Measurements from ENCODE around the gene FHIT.

The FHIT gene

DNA sequence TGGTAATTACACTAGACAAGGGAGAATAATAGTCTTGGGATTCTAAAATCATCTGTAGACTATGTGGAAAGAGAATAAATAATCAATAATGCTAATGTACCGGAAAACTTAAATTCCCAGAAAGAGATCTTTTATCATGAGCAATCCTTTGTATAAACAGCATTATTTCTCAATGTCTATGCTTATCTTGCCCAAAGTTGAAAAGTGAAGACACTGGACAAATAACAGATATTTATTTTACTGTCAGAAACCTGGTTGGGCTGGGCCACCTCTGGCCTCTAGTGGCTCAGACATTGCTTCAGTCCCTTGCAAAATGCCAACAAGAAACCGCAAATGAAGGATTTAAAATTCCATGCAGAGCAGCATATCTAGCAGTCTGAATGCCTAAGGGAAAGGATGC, 409.9 kb downstream of the FHIT start:
- DNase-seq (ENCODE audit: low read depth), result no peak

DNA sequence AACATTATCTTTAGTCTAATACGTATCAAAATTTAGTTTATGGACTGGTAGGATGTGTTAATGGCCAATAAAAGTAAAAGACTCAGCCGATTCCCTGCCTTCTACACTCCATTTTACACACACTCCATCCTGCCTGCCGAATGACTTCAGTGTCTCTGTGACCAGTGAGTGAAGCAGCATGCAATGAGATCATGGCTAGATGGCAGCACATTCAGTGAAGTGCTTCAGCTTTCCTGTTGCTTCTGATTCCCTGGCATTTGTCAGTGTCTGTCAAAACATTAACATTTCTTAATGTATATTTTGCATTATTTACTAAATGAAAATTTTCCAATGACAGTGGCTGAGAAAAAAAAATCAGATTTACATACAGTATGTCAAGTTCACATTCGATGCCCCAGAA, 412.0 kb downstream of the FHIT start:
- DNase-seq (ENCODE audit: low read depth), result no peak

DNA sequence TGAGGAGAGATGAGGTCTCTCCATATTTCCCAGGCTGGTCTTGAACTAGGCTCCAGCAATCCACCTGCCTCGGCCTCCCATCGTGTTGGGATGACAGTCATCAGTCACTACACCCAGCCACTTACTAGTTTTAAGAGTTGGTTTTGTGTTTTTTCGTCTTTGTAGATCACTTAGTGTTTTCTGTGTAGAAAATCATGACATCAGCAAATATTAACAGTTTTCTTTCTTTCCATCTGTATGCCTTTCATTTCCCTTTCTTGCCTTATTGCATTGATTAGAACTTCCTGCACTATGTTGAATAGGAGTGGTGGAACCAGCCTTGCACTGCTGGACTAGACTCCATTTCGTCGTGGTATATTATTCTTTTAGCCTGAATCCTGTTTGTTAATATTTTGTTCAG, 415.5 kb downstream of the FHIT start:
- DNase-seq (ENCODE audit: low read depth), result no peak

DNA sequence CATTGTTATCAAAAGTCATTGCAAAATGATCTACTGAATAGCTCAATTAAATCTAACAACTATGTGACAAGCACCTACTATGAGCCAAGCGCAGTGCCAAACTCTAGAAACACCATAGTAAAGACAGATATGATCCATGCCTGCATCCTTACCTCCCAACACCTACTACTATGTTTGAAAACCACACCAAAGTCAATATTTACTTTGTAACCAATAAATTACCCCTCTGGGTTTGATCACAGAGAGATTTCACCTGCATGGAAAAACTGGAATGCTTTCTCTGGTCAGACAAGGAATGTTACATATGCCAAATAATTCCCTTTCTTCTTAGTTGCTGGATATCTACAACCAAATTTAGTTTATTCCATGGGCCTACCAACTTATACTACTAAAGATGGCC, 422.2 kb downstream of the FHIT start:
- no peak for DNase-seq (ENCODE audit: low read depth)

DNA sequence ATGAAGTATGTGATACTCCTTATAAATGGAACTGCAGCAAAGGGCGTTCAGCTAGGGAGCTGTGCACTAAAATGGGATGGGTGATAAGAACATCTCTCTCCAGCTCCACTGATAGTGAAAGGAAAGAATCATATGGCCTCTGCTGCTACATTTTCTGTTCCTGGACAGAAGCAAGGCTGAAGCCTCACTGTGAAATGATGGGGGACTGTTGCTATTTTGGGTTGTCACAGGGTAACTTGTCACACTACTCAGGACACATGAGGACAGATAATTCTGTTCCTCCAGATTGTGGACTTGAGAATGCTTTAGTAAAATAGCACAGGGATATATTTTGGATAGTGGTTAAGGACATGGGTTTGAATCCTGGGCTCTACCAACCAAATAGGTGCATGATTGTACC, 423.6 kb downstream of the FHIT start:
- DNase-seq (ENCODE audit: low read depth), result no peak

DNA sequence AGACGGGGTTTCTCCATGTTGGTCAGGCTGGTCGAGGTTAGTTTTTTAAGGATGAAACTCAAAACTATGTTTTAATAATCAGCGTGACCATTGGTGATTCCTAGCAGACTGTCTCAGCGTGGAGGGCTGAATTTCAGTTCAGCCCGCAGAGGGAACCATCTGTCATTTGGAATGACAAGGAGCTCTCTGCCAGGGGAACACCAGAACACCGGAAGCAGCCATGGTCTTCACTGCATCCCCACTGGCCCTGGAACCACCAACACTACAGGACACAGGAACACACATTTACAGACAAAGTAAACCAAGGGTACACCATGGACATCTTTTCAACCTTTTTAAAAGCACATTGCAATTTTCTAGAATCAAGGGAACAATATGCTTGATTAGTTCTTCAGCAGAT, 424.7 kb downstream of the FHIT start:
- no peak for DNase-seq (ENCODE audit: low read depth)

DNA sequence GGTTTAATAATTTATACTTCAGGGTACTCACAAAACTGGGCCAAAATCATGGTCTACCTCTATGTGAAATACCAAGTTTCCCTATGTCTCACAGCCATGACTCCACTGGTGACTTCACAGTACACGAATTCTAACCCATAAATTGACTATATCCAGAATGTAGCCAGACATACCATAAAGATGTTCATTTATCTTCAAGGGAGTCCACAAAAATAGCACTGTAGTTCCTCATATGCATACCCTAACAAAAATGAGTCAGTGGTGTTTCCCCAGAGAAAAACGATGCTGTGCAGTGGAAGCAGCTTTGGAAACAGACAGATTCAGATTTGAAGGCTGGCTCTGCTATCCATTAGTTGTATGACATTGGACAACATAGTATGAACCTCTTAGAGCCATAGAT, 438.8 kb downstream of the FHIT start:
- no peak for DNase-seq (ENCODE audit: low read depth)

DNA sequence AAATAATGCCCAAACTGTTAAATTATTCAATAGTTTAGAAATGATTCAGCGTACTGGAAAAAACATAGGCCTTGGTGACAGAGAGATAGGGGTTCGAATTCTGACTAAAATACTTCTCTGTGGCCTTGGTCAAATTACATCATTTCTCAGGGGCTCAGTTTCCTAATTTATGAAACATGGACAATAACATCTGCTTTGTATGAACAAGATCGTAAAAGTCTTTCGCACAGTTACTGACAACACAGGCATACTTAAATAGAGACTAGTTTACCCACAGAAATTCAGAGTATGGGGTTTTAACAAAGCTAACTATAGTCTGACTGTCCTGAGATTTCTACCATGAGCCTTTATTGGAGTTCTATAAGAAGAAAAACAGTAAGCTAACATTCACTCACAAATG, 440.4 kb downstream of the FHIT start:
- no peak for DNase-seq (ENCODE audit: low read depth)

DNA sequence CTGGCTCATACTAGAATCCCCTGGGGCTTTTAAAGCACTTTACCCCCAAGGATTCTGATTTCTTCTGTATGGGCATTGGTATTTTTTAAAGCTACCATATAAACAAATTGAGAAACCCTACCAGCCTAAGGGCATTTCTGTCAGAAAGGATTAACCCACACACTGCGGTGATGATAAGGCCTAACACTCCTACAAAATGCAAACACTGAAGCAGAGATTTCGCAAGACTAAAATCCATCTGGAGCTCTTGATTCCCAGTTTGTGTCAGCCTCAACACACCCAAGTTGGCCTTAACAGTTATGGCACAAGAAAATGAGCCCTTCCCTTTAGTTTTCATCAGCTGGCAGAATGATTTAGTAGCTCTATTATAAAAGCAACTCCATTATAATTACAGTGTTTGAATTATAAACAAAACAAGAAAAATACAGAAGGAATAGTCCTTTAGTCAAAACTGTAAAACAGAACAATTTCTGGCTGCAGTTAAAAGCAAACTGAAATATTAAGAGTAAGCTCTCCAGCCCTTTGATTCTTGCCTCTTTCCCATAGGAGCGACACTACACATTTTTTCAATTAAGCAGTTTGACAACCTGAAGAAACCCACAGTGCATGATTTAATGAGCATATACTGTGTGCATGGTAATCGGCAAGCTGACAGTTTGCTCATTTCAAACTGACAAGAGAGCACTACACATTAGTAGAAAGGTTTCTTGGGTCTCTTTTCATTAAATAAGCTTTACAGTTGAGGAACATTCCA, 441.2 kb downstream of the FHIT start:
- DNase-seq (ENCODE audit: low read depth), result no peak

DNA sequence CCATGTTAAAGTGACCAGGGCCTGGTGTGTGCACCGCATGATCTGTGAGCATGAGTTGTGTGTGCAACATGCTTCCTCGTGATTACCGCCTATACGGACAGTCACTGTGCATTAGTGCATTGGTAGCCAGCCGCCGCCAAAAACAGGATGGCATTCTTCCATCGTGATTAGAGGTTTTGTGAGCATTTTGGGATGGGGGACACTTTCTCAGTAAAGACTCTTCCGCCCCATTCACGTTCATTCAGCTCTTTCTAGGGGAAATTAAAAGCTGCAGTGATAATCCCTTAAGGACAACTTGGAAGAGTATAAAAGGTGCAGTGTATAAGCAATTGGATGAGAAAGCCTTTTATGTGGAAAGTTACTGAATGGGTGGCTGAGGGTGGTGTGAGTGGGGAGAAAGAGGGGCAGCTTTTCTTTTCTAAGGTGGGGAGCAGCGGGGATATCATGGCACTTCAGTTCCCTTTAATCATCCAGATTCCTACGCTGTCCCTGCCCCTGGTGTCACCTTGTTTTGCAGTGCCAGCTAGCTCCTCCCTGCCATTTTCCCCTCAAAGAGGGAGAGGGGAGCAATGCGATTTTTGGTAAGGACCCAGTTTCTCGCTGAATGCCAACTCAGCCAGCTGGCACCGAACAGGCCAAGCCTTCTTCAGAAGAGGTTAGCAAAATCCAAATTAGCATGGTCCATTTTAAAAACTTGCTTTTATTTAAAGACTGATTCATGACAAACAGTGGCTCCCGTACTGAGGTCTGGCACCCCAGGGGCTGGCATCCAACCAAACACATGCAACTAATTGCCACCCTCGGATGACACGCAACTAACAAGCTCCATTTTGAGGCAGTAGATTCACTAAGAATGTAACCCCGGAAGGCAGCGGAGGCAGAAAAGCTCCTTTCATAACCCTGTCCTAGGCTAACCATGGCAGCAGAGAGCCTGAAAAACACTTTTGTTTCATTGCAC, 447.8 kb downstream of the FHIT start:
- no peak for DNase-seq (ENCODE audit: low read depth)

DNA sequence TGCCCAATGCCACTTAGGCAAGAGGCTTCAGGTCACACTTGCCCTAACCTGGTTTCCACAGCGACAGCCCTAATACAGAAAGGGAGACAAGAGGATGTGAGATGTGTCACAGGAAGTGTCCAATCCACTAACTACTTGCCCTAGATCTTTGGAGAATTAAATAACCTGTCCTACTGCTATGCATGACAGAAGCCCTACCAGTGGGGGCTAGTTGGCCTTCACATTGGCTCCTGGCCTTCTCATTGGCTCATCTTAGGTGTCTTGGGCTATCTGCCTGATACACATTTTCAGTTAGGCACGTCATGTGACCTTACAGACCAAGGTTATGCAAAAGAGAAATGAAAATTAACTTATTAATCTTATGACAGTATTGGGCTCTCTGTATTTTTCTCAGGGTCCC, 449.9 kb downstream of the FHIT start:
- DNase-seq (ENCODE audit: low read depth), result no peak

DNA sequence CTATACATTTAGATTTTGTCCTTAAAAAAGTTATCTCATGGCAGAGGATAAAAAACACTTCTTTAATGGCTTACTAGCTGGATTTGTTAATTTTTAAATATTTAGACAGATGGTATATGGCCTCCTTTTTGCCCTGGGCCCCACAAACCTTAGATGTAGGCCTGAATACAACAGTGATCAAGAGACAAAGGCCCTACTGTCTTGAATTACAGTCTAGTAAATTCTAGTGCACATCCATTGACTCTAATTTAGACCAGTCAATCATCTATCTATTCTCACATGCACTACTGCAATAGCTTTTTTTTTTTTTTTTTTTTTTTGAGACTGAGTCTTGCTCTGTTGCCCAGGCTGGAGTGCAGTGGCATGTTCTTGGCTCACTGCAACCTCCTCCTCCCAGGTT, 452.8 kb downstream of the FHIT start:
- DNase-seq (ENCODE audit: low read depth), result no peak

DNA sequence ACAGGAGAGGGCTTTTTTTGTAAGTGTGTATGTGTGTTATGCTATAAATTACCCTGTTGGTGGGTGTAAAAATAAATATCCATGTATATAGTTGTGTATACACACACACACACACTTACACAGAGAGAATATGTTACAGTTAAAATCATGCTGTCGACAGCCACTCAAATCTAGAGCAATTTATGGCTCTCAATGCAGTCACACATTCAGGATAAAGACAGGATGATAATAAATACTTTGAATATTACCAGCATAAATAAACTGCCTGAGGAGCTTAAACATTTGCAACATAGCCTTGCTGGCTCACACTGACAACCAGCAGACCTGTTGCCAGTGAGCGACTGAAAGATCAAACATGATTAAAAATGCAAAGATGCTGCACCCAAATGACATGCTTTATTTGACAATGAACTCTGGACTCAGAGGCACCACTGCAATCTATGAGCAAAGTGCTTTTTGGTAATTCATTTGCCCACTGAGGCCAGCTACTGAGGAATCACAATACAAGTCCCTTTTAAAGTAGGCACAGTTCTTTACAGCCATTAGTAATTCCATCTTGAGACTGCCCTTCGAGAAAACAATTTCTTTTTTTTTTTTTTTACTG, 458.9 kb downstream of the FHIT start:
- DNase-seq (ENCODE audit: low read depth), result no peak

DNA sequence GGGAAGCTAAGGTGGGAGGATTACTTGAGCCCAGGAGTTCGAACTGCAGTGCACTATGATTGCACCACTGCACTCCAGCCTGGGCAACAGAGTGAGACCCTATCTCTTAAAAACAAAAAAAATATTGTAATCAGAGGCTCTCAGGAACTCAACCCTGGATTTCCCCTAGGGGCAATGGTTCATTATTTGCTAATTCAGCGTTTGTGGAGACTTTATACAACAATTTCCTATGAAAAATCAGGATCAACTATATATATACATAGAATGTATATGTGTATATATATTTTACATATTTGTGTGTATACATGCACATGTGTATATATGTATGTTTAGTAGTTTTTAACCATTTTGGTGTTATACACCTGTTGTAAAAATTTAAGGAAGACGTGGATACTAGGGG, 463.1 kb downstream of the FHIT start:
- no peak for DNase-seq (ENCODE audit: low read depth)

DNA sequence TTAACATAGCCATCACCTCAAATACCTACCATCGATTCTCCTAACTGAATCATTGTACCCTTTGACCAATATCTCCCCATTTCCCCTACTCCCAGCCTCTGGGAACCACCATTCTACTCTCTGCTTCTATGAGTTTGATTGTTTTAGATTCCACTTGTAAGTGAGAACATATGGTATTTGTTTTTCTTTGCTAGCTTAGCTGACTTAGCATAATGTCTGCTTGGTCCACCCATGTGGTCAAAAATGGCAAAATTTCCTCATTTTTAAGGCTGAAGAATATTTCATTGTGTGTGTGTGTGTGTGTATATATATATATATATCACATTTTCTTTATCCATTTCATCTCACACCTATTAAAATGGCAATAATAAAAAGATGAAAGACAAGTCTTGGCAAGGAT, 469.3 kb downstream of the FHIT start:
- no peak for DNase-seq (ENCODE audit: low read depth)

DNA sequence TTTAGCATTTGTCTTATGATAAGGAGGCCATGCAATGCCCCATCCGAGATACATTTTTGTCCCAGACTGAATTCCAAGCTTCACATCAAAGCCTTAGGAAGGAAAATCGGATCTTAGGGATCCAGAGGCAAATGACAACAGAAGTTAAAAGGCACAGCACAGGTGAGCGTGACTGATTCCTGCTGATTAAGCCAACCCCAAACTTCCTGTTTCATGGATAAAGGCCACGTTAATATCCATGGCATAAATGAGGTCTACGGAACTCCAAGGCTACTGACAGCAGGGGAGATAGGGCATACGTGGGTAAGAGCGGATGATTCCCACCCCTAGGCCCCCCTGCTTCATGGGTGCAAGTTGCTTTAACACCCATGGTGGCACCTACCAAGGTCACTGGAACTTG, 471.6 kb downstream of the FHIT start:
- DNase-seq (ENCODE audit: low read depth), result no peak

DNA sequence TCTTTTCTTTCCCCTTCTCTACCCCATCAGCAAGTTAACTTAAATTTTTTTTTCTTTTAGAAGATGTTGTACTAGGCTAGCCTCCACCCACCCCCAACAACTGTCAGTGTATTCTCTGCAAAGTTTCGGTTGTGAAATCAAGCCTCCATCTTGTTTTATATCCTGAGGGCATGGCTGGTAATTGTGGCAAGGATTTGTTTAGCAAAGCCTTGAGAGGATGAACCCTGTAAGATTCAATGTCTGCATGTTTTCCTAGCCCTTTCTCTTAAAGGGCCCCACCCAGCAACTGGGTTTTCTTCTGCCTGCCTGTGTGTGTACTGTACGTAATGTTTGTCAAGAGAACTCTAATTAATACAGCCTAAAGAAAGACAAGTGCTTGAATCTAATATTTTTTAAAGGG, 475.3 kb downstream of the FHIT start:
- DNase-seq (ENCODE audit: low read depth), result no peak

DNA sequence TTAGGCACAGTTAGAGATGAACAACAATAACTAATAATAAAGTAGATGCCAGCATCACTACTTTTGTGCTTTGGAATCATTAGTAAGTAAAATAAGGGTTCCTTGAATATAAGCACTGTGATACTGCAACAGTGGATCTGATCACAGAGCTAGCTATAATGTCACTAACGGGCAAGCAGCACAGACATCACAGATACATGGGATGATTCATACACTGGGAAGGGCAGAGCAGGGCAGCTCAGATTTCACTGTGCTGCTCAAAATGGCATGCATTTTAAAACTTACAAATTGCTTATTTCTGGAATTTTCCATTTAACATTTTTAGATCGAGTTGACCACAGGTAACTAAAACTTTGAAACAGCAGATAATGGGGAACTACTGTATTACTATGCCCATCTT, 476.6 kb downstream of the FHIT start:
- DNase-seq (ENCODE audit: low read depth), result no peak

DNA sequence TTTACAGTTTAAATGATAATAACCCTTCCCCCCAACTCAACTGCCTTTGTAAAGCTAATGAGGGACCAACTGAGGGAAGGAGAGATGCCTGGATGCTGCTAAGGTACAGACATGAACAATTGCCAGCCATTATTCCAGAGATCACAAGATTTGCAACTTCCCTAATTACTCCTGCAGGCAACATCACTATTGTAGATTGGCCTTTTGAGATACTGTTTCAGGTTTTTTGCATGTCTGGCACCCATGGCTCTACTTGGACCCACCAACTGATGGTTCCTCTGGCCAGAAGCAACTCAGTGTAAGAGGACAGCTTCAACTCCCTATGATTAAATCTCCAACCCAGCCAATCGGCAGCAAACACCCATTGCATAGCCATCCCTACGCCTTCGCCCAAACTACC, 478.7 kb downstream of the FHIT start:
- DNase-seq (ENCODE audit: low read depth), result no peak

DNA sequence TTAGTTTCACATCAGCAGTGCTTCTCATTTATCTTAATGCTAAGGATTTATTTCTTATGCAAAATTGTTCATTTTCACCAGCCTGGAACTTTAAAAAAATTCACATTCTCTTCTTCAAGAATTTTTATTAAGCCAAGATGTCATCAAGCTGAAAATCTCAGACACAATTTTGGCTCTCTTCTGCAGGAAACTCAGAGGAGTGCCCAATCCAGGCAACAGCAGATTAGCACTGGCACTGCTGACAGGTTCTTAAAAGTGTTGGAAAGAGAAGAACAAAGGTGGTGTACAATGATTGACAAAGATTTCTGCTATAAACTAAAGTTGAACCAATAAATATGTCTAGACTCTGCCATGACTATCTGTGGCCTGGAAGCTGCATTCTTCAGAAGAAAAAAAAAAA, 479.5 kb downstream of the FHIT start:
- DNase-seq (ENCODE audit: low read depth), result no peak

DNA sequence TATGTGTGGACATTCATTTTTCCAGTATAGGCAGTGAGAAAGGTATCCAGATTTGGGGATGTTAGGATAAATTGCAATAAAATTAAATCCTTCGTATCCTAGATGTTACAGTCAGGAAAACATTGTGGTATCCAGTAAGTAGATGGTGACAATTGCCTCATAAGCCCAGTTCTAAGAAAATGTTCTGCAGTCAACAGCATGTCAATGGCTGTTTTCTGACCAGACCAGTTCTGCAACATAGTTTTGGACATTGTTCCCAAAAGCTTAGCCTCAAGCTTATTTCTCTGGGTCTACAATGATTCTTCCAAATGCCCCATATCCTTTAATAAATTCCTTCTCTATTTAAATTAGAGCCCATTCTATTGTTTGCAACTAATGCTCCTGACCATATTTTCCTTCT, 480.7 kb downstream of the FHIT start:
- DNase-seq (ENCODE audit: low read depth), result no peak

DNA sequence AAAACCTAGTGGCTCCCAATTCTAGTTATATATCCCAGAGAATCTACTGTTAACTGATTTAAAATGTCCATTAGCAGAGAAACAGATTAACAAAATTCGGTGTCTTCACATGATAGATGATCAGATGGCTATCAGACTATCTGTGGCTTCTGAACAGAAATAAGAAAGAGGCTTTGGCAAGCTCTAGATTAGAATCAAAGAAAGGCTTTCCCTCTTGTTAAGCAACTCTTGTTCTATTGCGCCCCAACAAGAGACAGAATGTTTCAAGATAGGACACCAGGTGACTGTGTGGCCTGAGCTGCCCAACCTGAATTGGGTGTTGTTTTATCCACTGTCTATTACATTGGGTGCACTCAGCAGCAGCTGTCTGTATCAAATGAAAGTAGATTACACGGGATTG, 483.7 kb downstream of the FHIT start:
- no peak for DNase-seq (ENCODE audit: low read depth)

DNA sequence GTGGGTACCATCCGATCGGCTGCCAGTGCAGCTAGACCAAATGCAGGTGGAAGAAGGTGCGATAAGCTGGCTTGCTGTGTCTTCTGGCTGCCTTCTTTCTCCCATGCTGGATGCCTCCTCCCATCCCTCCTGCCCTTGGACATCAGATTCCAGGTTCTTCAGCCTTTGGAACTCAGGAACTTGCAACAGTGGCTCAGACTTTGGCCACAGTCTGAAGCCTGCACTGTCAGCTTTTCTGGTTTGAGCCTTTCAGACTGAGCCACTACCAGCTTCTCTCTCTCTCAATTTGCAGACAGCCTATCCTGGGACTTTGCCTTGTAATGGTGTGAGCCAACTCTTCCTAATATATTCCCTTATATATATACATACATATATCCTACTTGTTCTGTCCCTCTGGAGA, 485.5 kb downstream of the FHIT start:
- DNase-seq (ENCODE audit: low read depth), result no peak

Measured in HS-27A (cell line).